IPS DF 4.7 (cell line): Measurements from ENCODE around the gene DDR2.
"Not testable (repeated sequence)": the region's sequence is repeated elsewhere in the genome, so short reads cannot be mapped to it uniquely, and the experiment has no call there.

ENCODE experiments used
- DNase-seq: peaks from one replicate; pipeline ENCODE4 v3.0.0-alpha.2; 2013; ENCODE audit warnings: low spot score; ENCODE audit errors: extremely low read depth

DDR2 gene

GRCh38 chr1:162632217-162632666 is at the start of gene DDR2:
DDR2 (plus strand) TSS chr1:162632464; CDS start chr1:162719064, 86,600 bp downstream.
- DNase-seq = no peak

GRCh38 chr1:162582901-162583300 is 49.4 kb upstream of the DDR2 start:
- DNase-seq = not testable (repeated sequence)

GRCh38 chr1:162585101-162585500 is 47.2 kb upstream of the DDR2 start:
- DNase-seq = not testable (repeated sequence)

GRCh38 chr1:162587347-162587746 is 44.9 kb upstream of the DDR2 start:
- no peak for DNase-seq

GRCh38 chr1:162587761-162588260 is 44.5 kb upstream of the DDR2 start:
- DNase-seq = no peak

- DNase-seq = no peak
Measured at GRCh38 chr1:162590101-162590500, 42.2 kb upstream of the DDR2 start.

- DNase-seq = no peak
Measured at GRCh38 chr1:162590686-162591085, 41.6 kb upstream of the DDR2 start.

GRCh38 chr1:162596514-162597170 is 35.6 kb upstream of the DDR2 start:
- DNase-seq = no peak

GRCh38 chr1:162599451-162599850 is 32.8 kb upstream of the DDR2 start:
- no peak for DNase-seq

GRCh38 chr1:162603117-162603516 is 29.1 kb upstream of the DDR2 start:
- not testable (repeated sequence) for DNase-seq

- DNase-seq = no peak
Measured at GRCh38 chr1:162605225-162605927, 26.9 kb upstream of the DDR2 start.

GRCh38 chr1:162609306-162609705 is 23.0 kb upstream of the DDR2 start:
- no peak for DNase-seq

- DNase-seq = no peak
Measured at GRCh38 chr1:162612606-162613400, 19.5 kb upstream of the DDR2 start.

- no peak for DNase-seq
Measured at GRCh38 chr1:162616848-162617247, 15.4 kb upstream of the DDR2 start.

GRCh38 chr1:162617513-162617912 is 14.8 kb upstream of the DDR2 start:
- no peak for DNase-seq

- no peak for DNase-seq
Measured at GRCh38 chr1:162619076-162619475, 13.2 kb upstream of the DDR2 start.

GRCh38 chr1:162621256-162621655 is 11.0 kb upstream of the DDR2 start:
- no peak for DNase-seq

- DNase-seq = no peak
Measured at GRCh38 chr1:162625679-162626078, 6.6 kb upstream of the DDR2 start.

GRCh38 chr1:162626094-162626493 is 6.2 kb upstream of the DDR2 start:
- DNase-seq = no peak

GRCh38 chr1:162626761-162627160 is 5.5 kb upstream of the DDR2 start:
- DNase-seq = no peak

- DNase-seq = no peak
Measured at GRCh38 chr1:162627662-162628296, 4.5 kb upstream of the DDR2 start.
